Germinal center (tissue), 1 donor: ENCODE data around the gene ITGA3.
"Not testable (repeated sequence)": the region's sequence is repeated elsewhere in the genome, so short reads cannot be mapped to it uniquely, and the experiment has no call there.

Experiments used
- DNase-seq: peaks from one replicate; pipeline ENCODE4 v3.0.0; 2012; ENCODE audit warnings: mixed read lengths, low spot score

Gene ITGA3

DNA sequence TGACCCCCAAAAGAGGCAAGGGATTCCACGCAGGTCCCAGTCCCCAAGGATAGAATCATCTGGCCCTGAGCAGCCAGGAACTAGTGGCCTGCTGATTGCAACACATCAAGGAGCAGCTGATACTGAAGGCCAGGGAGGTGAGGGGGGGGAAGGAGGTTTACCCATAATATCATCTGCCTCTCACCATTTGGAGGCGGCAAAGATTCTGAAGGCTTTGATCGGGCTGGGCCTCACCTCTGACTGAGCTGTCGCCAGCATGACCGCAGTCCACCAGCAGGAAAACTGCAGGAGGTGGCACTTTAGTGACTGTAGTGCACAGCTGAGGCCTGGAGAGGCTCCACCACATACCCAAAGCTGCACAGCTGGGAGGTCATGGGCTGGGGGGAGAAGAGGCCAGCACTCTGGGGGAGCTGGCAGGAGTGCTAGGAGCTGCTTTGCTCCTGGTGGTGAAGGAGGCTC lies 20.5 kb upstream of the ITGA3 start:
- no peak for DNase-seq

DNA sequence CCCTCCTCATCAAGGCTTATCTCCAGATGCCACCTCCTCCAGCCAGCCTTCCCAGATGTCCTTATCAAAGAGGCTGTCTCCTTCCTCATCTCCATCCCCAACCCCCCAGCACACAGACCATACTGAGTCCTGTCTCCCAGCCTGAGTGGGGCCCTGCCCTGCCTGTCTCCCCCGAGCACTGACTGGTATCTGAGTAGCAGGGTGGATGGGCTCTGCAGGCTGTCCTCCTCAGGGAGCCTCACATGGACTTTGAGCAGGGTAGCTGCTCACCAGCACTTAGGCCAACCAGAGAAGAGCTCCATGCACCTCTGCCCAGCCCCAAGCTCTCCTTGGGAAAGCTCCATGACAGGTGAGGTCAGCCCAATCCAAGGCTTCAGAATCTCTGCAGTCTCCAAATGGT lies 20.0 kb upstream of the ITGA3 start:
- DNase-seq, result no peak

DNA sequence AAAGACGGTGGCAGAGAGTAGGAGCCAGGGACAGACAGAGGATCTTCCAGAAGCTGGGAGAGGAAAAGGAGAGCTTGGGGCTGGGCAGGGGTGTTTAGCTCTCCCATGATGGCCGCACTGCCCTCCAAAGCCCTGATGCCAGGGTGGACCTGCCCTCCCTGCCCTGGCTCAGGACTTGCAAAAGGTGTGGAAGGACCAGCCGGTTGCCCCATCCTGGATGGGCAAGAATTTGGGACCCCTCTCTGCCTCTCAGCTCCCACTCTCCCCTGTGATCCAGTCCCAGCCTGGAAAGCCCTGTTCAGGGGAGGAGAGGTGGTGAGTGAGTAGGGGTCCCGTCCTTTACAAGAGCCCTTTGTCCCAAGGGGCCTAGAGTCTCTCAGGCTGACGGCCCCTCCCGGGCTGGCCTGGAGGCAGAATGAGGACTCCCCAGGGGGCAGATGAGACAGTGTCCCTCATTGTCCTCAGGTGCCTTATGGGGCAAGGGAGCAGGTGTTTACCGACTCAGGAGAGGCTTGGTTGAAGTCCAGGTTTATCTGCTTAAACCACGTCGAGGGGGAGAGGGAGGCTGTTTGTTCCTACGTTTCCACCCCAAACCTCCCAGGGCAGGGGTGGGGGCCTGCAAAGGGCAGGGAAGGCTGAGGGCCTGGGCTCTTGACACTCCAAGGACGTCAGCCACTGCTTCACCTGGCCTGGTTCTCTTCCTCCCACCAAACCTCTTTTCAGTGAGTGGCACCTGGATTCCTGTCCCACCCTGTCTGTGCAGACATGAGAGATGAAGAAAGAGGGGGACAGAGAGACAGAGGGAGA lies 19.3 kb upstream of the ITGA3 start:
- DNase-seq, result no peak

DNA sequence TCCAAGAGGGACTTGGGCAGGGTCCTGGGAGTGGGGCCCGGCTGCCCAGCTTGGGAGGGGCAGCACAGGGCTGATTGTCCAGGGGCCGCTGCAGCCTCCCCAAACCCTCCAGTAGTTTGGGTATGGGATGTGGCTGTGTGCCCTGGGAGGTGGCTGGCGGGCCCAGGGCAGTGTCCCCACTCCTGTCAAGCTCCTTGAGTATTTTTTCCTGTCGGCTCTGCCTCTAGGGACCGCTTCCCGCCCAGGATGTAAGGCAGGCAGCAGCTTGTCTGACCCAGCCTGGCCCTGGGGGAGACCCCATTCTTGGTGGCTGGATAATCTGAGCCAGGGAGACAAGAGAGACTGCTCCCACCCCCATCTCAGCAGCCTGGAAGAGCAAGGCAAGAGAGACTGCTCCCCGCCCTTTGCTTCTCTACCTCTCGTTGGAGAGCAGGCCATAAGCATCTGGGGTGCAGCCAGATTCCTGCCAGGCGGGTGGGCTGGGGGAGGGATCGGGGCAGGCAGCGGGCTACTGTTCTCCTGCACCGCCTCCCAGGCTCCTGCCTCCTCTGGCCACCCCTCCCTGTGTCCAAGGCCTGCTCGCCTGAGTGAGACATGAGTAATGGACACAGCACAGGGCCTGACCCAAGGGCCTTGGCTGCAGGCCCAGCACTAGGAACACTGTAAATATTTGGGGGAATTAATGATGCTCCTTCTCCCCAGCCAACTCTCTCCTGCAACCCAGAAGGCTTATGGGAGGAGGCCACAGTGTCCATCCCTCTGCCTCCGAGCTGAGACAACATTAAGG lies 18.4 kb upstream of the ITGA3 start:
- no peak for DNase-seq

DNA sequence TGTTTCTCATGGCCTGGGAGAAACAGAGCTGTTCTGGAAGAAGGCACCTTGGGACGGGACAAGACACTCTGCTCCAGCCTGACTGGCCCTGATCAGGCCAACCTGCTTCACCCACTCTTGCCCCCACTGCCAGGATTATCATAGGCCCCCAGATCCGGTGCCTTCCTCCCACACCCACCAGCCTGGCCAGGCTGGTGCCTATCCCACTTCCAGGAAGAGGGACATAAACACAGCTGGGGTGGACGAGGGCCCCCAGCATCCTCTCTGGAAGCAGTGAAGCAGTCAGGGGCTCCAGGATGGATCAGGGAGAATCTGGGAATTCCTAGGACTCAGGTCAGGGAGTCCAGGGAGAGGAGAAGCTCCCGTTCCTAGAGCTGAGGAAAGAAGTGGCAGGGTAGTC lies 16.9 kb upstream of the ITGA3 start:
- DNase-seq, result no peak

DNA sequence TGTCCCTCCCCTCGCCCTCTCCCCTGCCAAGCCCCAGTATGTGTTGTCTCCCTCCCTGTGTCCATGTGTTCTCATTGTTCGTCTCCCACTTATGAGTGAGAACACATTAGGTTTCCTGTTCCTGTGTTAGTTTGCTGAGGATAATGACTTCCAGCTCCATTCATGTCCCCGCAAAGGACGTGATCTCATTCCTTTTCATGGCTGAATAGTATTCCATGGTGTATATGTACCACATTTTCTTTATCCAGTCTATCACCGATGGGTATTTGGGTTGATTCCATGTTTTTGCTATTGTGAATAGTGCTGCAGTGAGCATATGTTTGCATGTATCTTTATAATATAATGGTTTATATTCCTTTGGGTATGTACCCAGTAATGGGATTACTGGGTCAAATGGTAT lies 15.4 kb upstream of the ITGA3 start:
- DNase-seq, result not testable (repeated sequence)

DNA sequence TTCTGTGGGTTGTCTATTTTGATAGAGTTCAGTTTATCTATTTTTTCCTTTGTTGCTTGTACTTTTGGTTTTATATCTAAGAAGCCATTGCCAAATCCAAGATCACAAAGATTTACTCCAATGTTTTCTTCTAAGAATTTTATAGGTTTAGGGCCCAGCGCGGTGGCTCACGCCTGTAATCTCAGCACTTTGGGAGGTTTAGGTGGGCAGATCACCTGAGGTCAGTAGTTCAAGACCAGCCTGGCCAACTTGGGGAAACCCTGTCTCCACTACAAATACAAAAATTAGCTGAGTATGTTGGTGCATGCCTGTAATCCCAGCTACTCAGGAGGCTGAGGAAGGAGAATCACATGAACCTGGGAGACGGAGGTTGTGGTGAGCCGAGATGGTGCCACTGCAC lies 13.7 kb upstream of the ITGA3 start:
- no peak for DNase-seq

DNA sequence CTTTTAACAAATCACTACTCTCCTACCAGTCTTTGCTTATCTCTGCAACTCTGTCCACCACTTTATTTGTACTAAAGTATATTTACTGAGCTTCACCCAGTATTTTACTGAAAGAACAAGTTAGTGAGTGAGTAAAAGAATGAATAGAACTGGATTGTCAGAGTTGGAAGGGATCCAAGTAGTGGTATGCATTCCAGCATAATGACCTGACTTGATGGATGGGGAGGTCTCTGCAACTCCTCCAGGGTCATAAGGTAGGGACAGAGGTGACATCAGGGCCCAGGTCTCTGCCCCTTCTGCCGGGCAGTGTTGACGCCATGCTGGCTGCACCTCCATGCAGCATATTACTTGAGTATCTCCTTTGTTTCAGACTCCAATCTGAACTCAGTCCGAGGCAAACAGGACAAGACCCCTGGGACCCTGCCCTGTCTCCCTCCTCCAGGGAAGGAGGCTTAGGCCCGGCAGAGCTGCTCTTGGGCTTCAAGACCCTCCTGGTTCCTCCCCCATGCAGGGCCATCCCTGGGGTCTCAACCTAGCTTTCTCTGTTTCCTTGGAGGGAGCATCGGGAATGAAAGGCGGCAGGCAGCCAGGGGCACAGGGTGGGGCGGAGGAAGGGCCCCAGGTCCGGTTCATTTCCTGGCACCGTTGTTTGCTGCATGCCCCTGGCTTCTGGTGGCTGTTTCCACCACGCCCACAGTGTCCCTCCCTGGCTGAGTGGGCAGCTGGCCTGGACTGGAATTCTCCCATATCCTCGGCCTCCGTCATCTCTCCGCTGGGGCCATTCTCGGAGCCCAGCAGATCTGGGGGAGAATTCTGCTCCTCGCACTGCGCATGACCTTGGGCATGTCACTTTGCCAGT lies 12.4 kb upstream of the ITGA3 start:
- no peak for DNase-seq

DNA sequence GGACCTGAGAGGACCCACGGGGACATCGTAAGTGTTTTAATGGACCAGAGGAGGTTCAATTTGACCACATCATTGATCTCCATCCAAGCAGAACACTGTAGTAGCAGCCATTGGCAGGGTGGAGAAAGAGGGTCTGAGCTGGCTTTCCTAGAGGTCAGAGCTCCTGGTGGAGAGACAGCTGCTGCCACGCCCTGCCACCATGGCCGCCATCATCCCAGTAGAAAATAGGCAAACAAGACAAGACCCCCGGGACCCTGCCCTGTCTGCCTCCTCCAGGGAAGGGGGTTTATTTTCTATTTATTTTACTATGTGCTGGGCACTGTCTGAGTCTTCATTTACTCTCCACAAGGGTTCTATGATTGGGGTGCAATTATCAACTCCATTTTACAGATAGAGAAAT lies 11.4 kb upstream of the ITGA3 start:
- no peak for DNase-seq

DNA sequence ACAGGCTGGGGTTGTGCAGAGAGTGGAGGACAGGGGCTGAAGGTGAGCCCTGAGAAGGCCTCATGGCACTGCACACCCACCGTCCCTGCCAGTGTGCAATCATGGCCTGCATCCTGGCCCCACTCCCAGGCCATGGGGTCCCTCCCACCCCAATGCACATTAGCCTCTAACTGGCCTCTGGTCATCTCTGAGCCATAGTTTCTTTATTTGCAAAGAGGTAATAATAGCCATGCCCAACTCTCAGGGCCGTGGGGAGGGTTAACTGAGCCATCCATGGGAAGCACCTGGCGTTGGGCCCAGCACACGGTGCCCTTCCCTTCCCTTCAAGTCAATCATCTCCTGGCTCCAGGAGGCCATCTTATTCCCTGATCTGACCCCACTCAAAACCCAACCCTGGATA lies 10.8 kb upstream of the ITGA3 start:
- DNase-seq, result no peak

DNA sequence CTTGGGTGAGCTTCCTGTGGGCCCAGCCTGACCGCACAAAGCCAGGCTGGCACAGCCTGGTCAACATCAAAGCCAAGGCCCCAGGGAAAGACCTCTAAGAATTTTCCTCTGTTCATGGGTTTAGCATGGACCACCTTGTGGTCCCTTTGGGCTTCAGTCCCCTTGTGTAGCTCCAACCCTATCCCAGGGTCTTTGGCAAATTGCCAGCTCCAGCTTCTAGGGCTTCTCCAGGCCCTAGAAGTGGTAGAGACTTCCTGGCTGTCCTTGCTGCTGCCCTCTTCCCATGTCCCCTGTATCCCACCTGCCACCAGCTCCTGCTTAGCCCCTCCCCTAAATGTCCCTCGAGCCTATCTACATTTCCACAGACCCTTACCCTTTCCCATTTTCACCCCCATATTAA lies 9.7 kb upstream of the ITGA3 start:
- DNase-seq, result no peak

DNA sequence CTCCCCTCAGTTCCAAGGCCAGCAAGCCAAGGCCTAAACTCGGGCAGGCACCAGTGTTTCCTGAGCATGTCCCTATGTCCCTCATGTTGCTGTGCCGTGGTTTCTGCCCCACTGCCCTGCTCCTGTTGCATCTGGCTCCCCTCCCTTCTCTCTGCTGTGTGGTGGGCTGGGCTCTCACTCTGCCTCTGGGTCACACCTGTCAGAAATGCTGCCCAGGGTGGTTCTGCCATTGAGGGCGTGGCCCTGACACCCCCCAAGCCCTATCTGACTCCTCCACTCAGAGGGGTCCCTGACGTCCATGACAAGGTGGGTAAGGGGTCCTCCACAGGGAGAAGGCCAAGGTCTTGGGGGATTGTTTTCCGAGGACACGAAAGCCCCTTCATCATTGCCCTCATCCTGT lies 9.2 kb upstream of the ITGA3 start:
- no peak for DNase-seq

DNA sequence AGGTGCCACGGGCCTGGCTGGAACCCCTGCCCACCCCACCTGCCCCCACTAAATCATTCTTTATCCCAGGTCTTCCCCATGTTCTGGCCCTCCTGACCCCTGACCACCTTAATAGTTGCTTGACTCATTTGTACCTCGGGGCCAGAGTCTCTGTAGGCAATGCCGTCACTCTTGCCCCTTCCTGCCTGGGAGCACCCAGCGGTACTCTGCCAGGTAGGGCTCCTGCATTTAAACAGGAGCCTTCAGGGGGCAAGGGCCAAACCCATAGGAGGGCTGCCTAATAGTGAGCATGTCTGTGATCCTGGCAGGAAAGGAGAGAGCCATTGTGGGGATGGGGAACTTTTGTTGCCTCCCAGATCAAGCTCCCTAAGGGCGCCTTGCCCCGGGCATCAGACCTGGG lies 8.8 kb upstream of the ITGA3 start:
- no peak for DNase-seq

DNA sequence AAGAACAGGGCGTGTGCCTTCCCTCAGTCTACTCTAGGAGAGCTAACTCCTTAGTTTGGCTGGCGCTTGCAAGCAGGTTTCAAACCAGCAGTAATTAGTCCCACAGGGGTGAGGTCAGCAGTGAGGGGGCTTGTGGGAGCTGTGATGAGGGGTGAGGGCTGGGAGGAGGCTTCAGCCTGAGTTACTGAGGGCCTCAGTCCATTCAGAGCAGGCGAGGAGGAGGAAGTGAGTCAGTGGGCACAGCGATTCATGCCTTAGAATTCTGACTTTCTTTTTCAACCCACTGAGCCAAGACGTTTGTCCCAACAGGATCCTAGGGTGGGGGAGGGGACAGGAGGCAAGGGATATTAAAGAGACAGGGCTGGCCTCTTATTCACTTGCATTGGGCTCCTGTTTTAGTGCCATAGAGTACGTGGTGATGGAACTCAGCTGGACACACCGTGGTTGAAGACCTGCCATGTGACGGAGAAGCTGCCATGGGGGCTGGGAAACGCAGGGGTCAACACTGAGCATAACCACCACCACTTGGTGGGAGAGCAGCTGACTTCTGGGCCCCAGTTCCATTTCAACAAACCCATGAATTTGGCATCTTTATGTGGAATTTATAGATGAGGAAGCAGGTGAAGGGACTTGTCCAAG lies 8.3 kb upstream of the ITGA3 start:
- DNase-seq, result no peak

DNA sequence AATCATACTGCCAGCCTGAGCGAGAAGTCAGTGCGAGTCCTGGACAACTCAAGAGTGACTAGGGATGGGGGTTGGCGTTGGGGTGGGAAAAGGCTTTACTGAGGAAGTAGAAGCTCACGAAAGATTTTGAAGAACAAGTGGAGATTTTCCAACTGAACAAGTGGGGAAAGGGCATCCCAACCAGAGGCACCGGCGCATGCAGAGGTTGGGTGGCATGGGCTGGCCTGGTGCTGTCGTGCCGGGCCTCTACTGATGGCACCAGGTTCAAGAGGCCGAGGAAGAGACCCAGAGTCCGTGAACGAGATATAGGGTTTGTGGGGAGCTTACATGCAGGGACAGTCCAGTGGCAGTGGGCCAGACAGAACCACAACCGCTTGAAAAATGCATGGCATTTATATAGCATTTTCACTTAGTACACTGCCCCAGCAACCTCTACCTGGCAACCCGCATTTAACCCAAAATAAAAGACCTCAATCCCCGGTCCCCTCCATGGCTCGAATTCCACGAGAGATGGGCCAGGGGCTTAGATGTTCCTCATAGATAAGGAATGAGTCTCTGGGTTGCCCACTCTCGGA lies 7.7 kb upstream of the ITGA3 start:
- DNase-seq, result no peak

DNA sequence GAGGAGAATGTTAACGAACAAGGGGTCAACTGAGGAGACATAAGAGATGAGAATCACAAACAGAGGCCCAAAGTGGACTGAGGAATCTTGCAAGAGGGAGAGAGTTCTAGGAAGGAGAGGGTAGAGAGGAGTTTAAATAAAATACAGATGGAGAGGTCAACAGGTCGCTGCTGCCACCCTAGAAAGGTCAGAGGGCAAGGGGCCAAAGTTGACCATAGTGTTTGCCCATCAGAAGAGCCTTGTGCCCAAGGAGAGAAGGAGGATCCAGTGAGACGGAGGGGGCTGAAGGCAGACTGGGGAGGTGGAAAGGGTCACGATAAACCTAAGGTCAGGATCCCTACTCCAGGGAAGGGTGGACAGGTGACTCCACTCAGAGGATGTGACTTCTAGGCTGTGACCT lies 6.9 kb upstream of the ITGA3 start:
- DNase-seq, result no peak

DNA sequence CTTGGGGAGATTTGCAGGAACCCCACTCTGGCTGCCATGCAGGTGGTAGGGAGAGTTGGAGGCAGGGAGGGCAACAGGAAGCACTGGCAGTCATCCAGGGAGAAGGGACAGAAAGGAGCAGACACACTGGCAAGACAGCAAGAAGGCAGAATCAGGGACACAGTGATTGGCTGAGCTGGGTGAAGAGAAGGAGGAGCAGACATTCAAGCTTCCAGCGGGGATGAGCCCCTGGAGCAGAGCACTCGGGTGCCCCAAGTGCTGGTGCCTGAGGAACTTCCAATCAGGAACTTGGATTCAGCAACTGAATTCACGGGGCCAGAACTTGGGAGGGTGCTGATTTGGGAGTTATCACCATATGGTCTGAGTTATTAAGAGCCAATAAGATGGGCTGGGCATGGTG lies 6.3 kb upstream of the ITGA3 start:
- no peak for DNase-seq

DNA sequence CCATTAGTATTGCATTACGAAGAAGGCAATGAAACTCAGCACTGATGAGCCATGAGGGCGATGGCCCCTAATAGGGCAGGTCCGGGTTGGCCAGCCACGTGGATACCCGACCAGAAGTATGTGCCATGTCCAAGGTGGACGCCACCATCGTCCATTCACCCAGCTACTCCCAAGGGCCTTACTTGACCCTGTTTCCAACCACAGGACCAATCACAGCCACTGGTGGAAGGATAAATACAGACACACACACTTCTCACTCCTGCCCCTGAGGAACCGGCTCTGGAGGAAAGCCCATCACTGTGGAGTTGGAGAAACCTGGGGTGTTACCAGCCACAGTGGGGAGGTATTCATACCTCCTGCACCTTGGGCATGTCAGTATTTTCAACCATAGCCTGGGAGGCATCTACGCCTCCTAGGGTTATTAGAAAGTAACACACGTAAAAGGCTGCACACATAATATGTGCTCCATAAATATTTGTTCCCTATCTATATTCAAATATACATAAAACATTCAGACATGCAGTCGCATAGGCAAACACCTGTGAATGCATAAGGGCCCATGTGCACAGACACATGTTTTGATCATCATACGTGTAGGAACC lies 5.4 kb upstream of the ITGA3 start:
- DNase-seq, result no peak

DNA sequence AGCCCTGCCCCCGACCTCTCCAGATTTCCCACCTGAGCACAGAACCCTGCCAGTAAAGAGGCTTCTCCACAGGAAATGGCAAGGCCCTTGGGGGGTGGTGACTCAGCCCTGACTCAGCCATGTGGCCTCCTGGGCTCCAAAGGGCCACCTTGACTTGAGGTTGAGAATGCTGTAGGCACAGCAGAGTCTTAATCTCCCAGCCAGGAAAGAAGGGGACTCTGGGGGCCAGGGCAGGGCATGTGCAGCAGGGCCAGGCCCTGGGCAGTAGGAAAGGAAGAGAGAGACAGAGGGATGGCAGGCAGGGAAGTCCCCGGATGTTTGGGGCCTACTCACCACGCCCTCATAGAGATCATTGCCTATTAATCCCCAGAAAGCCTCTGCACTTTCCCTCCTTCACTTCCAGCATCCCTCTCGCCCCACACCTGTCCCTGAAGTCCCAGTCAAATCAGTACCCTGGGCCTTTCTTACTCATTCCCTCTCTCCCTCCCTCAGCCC lies 4.8 kb upstream of the ITGA3 start:
- DNase-seq, result no peak

DNA sequence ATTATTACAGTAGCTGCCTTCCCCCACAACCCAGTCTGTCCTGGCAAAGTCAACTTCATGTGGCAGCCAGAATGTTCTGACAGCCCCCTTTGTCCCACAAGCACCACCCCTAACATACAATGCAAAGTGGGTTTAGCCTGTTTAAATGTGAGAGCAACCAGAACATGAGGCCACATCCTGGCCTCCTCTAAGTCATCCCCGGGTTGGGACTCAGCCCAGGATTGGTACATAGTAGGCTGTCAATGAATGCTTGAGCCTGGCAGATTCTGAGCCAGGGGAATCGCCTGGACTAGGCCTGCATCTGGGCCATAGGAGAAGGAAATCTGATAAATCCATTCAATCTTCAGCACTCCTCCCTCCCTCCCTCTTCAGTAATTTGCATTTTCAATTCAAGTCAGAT lies 4.3 kb upstream of the ITGA3 start:
- no peak for DNase-seq

DNA sequence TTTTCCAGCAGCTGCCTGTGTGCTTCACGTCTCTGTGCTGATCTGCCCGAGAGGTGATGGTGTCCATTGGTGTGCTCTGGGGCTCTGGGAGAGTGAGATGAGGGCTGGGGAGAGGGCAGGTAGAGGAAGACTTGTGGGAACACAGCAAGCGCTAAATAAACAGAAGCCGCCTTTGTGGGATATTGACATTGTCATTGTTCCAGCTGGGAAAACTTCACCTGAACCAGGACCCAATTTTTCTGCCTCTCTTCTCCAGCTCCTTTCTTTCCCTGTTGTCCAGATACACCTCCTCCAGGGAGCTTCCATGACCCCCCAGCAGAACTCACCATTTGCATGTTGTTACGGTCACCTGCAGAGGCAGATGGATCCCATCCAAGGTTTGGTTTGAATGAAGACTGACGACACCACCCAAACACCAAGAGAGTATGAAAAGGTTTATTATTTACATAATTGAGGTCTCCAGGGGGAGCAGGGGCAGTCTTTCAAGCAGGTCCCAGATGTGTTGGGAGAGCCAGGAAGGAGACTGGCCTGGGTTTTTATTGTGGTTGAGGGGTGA lies 3.6 kb upstream of the ITGA3 start:
- no peak for DNase-seq
